Uterus (tissue), 2 donors: ENCODE data around the gene ARL4C.

Source experiments
- POLR2A ChIP-seq, 2 donors: fragments of 450-650 bp; IDR thresholded peaks; one replicate each; pipeline ENCODE4 v1.6.1; 2016; ENCODE audit warnings: antibody characterized with exemption in 2 of 2, mild to moderate bottlenecking in 1 of 2, moderate library complexity in 1 of 2
- TF ChIP-seq, protein P1 (sequence below), 4 experiments: fragments of 200-600 bp in 2 of 4; fragments of 450-650 bp in 2 of 4; sonication (generic) in 2 of 4; IDR thresholded peaks; one replicate each; pipeline ENCODE4 v1.5.1; 2016 to 2019; ENCODE audit warnings: antibody characterized with exemption in 4 of 4, mild to moderate bottlenecking in 2 of 4, moderate library complexity in 1 of 4

DNA sequence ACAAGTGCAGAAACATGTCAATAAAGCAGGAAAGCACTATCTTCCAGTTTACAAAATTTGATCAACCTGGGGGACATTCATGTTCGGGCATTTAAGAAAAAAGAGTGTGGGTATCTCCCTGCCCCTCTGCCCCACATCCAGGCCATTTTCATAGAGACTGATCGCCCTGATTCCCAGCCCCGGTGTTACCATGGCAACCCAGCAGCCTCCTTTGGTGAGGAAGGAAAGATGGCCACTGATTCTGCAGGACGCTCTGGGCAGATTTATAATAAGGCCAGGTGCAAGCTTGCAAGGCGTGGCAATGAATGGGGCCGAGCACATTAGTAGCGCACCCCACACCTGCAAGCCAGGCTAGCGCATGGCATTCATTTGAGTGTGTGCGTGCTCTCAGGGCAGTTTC is 36.7 kb upstream of the ARL4C start:
- no peak for TF ChIP-seq POLR2A (IDR thresholded peaks at IDR 0.05)
- TF ChIP-seq, protein P1, sequence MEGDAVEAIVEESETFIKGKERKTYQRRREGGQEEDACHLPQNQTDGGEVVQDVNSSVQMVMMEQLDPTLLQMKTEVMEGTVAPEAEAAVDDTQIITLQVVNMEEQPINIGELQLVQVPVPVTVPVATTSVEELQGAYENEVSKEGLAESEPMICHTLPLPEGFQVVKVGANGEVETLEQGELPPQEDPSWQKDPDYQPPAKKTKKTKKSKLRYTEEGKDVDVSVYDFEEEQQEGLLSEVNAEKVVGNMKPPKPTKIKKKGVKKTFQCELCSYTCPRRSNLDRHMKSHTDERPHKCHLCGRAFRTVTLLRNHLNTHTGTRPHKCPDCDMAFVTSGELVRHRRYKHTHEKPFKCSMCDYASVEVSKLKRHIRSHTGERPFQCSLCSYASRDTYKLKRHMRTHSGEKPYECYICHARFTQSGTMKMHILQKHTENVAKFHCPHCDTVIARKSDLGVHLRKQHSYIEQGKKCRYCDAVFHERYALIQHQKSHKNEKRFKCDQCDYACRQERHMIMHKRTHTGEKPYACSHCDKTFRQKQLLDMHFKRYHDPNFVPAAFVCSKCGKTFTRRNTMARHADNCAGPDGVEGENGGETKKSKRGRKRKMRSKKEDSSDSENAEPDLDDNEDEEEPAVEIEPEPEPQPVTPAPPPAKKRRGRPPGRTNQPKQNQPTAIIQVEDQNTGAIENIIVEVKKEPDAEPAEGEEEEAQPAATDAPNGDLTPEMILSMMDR (IDR thresholded peaks at IDR 0.05), result no peak
